ENCODE results near the gene TST.
"Not testable (repeated sequence)": the region's sequence is repeated elsewhere in the genome, so short reads cannot be mapped to it uniquely, and the experiment has no call there.

TST gene

GRCh38 chr22:37009490-37009889 lies 9.8 kb downstream of the TST start:
- TF ChIP-seq POLR2A (IDR thresholded peaks at IDR 0.05; ENCODE audit: low read depth, low read length) (no peak), POLR2AphosphoS5 (IDR thresholded peaks at IDR 0.05; ENCODE audit: low read depth, low read length) (no peak), TAF1 (IDR thresholded peaks at IDR 0.05; ENCODE audit: borderline replicate concordance, low read depth, low read length) (no peak)
- no peak for FAIRE-seq
- no peak for DNase-seq (ENCODE audit: insufficient read length)

GRCh38 chr22:37008365-37008764 lies 10.9 kb downstream of the TST start:
- no peak for FAIRE-seq
- no peak for DNase-seq (ENCODE audit: insufficient read length)
- TF ChIP-seq POLR2AphosphoS5 (IDR thresholded peaks at IDR 0.05; ENCODE audit: low read depth, low read length) (no peak), TAF1 (IDR thresholded peaks at IDR 0.05; ENCODE audit: borderline replicate concordance, low read depth, low read length) (no peak), POLR2A (IDR thresholded peaks at IDR 0.05; ENCODE audit: low read depth, low read length) (no peak)

GRCh38 chr22:37007651-37008050 lies 11.6 kb downstream of the TST start:
- no peak for FAIRE-seq

GRCh38 chr22:37002633-37003032 lies 16.6 kb downstream of the TST start:
- DNase-seq (ENCODE audit: insufficient read length): no peak
- TF ChIP-seq POLR2AphosphoS5 (IDR thresholded peaks at IDR 0.05; ENCODE audit: low read depth, low read length) (no peak), POLR2A (IDR thresholded peaks at IDR 0.05; ENCODE audit: low read depth, low read length) (no peak), TAF1 (IDR thresholded peaks at IDR 0.05; ENCODE audit: borderline replicate concordance, low read depth, low read length) (no peak)
- FAIRE-seq: no peak

More at GRCh38 chr22:37007651-37008050, 11.6 kb downstream of the TST start:
- no peak for DNase-seq (ENCODE audit: insufficient read length)
- TF ChIP-seq POLR2A (IDR thresholded peaks at IDR 0.05; ENCODE audit: low read depth, low read length): no peak

- no peak for TF ChIP-seq TAF1 (IDR thresholded peaks at IDR 0.05; ENCODE audit: borderline replicate concordance, low read depth, low read length)
- TF ChIP-seq POLR2AphosphoS5 (IDR thresholded peaks at IDR 0.05; ENCODE audit: low read depth, low read length): no peak
- no peak for TF ChIP-seq POLR2A (IDR thresholded peaks at IDR 0.05; ENCODE audit: low read depth, low read length)
- no peak for DNase-seq (ENCODE audit: insufficient read length)
- no peak for FAIRE-seq
Observed at GRCh38 chr22:37001826-37002225, 17.4 kb downstream of the TST start.

GRCh38 chr22:37000676-37001534 lies 18.3 kb downstream of the TST start:
- TF ChIP-seq POLR2AphosphoS5 (IDR thresholded peaks at IDR 0.05; ENCODE audit: low read depth, low read length): no peak
- TF ChIP-seq POLR2A (IDR thresholded peaks at IDR 0.05; ENCODE audit: low read depth, low read length): no peak
- TF ChIP-seq TAF1 (IDR thresholded peaks at IDR 0.05; ENCODE audit: borderline replicate concordance, low read depth, low read length): no peak
- DNase-seq (ENCODE audit: insufficient read length): no peak
- no peak for FAIRE-seq

- no peak for DNase-seq (ENCODE audit: insufficient read length)
- no peak for FAIRE-seq
- no peak for TF ChIP-seq POLR2A (IDR thresholded peaks at IDR 0.05; ENCODE audit: low read depth, low read length)
- no peak for TF ChIP-seq POLR2AphosphoS5 (IDR thresholded peaks at IDR 0.05; ENCODE audit: low read depth, low read length)
- no peak for TF ChIP-seq TAF1 (IDR thresholded peaks at IDR 0.05; ENCODE audit: borderline replicate concordance, low read depth, low read length)
Observed at GRCh38 chr22:36999463-36999862, 19.8 kb downstream of the TST start.

- no peak for FAIRE-seq
- no peak for TF ChIP-seq POLR2A (IDR thresholded peaks at IDR 0.05; ENCODE audit: low read depth, low read length)
- TF ChIP-seq POLR2AphosphoS5 (IDR thresholded peaks at IDR 0.05; ENCODE audit: low read depth, low read length): no peak
- TF ChIP-seq TAF1 (IDR thresholded peaks at IDR 0.05; ENCODE audit: borderline replicate concordance, low read depth, low read length): no peak
- DNase-seq (ENCODE audit: insufficient read length): no peak
Observed at GRCh38 chr22:36998620-36999351, 20.5 kb downstream of the TST start.

- no peak for DNase-seq (ENCODE audit: insufficient read length)
- no peak for FAIRE-seq
- TF ChIP-seq POLR2AphosphoS5 (IDR thresholded peaks at IDR 0.05; ENCODE audit: low read depth, low read length) (no peak), POLR2A (IDR thresholded peaks at IDR 0.05; ENCODE audit: low read depth, low read length) (no peak), TAF1 (IDR thresholded peaks at IDR 0.05; ENCODE audit: borderline replicate concordance, low read depth, low read length) (no peak)
Observed at GRCh38 chr22:36997746-36998145, 21.5 kb downstream of the TST start.

GRCh38 chr22:36991206-36991605 lies 28.0 kb downstream of the TST start:
- no peak for DNase-seq (ENCODE audit: insufficient read length)
- FAIRE-seq: no peak
- no peak for TF ChIP-seq POLR2AphosphoS5 (IDR thresholded peaks at IDR 0.05; ENCODE audit: low read depth, low read length)

- FAIRE-seq: no peak
- no peak for DNase-seq (ENCODE audit: insufficient read length)
- TF ChIP-seq TAF1 (IDR thresholded peaks at IDR 0.05; ENCODE audit: borderline replicate concordance, low read depth, low read length): no peak
- TF ChIP-seq POLR2AphosphoS5 (IDR thresholded peaks at IDR 0.05; ENCODE audit: low read depth, low read length): no peak
- no peak for TF ChIP-seq POLR2A (IDR thresholded peaks at IDR 0.05; ENCODE audit: low read depth, low read length)
Observed at GRCh38 chr22:36990457-36990856, 28.8 kb downstream of the TST start.

GRCh38 chr22:36989012-36989411 lies 30.2 kb downstream of the TST start:
- not testable (repeated sequence) for FAIRE-seq; DNase-seq (ENCODE audit: insufficient read length)

All from GM12892 (cell line).